HG02571 (cell line): Measurements from ENCODE around the gene VKORC1.
A peak's percentile ranks its signal among the peaks of the same experiment; 100 is the strongest.
"Not testable (repeated sequence)": the region's sequence is repeated elsewhere in the genome, so short reads cannot be mapped to it uniquely, and the experiment has no call there.

Source experiments
- ATAC-seq: cut with Tn5 transposase; IDR thresholded peaks from one replicate; pipeline ENCODE4 v1.9.1; 2021; ENCODE audit warnings: mild to moderate bottlenecking, moderate library complexity; ENCODE audit not compliant: unreplicated experiment

Gene VKORC1

GRCh38 chr16:31108035-31108793, 13.6 kb upstream of the VKORC1 start, which contains the start of gene BCKDK:
BCKDK (plus strand) TSS chr16:31108386; CDS start chr16:31109224, 838 bp downstream.
- peak; percentile 75 for ATAC-seq

- peak; percentile 47 for ATAC-seq
Measured at GRCh38 chr16:31107465-31107867, 12.9 kb upstream of the VKORC1 start.

GRCh38 chr16:31106509-31107464, 12.2 kb upstream of the VKORC1 start:
- no peak for ATAC-seq

GRCh38 chr16:31105677-31106213, 11.1 kb upstream of the VKORC1 start:
- ATAC-seq = peak; percentile 35

GRCh38 chr16:31100876-31101641, 6.5 kb upstream of the VKORC1 start:
- ATAC-seq = not testable (repeated sequence)

- no peak for ATAC-seq
Measured at GRCh38 chr16:31099860-31100638, 5.5 kb upstream of the VKORC1 start.

GRCh38 chr16:31094088-31094423, 541 bp downstream of the VKORC1 start:
- ATAC-seq = no peak

GRCh38 chr16:31093132-31093703, 1.4 kb downstream of the VKORC1 start:
- ATAC-seq = no peak

- ATAC-seq = no peak
Measured at GRCh38 chr16:31092330-31092729, 2.3 kb downstream of the VKORC1 start.

- no peak for ATAC-seq
Measured at GRCh38 chr16:31090540-31090939, 4.1 kb downstream of the VKORC1 start.

GRCh38 chr16:31089199-31089598, 5.4 kb downstream of the VKORC1 start:
- no peak for ATAC-seq

- ATAC-seq = no peak
Measured at GRCh38 chr16:31088459-31089183, 6.0 kb downstream of the VKORC1 start, which contains the start of gene PRSS53. PRSS53 (minus strand) TSS chr16:31088943; CDS start chr16:31088809, 134 bp downstream.

- no peak for ATAC-seq
Measured at GRCh38 chr16:31087971-31088370, 6.6 kb downstream of the VKORC1 start.

GRCh38 chr16:31087481-31087880, 7.1 kb downstream of the VKORC1 start:
- ATAC-seq = no peak

GRCh38 chr16:31086629-31086906, 8.0 kb downstream of the VKORC1 start:
- no peak for ATAC-seq

GRCh38 chr16:31085873-31086628, 8.5 kb downstream of the VKORC1 start:
- no peak for ATAC-seq

- no peak for ATAC-seq
Measured at GRCh38 chr16:31085411-31085810, 9.2 kb downstream of the VKORC1 start.

GRCh38 chr16:31084584-31085302, 9.9 kb downstream of the VKORC1 start:
- no peak for ATAC-seq
